T-helper 17 cell (primary cell): ENCODE results near the gene BRMS1. TPM values are rescaled to one million over a fixed set of nuclear protein-coding genes. Genes with fewer than 3 reads are reported as not detected.

Experiments
- ATAC-seq: fragments of 150-1000 bp; cut with Tn5 transposase; 2 replicates; pipeline ENCODE4 v1.10.0; 2021; ENCODE audit warnings: mild to moderate bottlenecking, moderate library complexity
- DNase-seq, 3 donors: peaks; one replicate each; pipeline versions ENCODE4 v3.0.0 to v3.0.0-alpha.2; 2020 to 2021
- H3K9me3 ChIP-seq: one replicate; pipeline ENCODE4 v1.7.0; 2013; ENCODE audit warnings: low read length, mild to moderate bottlenecking; ENCODE audit not compliant: control insufficient read depth, poor library complexity, severe bottlenecking
- H3K27ac Mint-ChIP-seq: one replicate; pipeline ENCODE4 v1.8.0; 2022; ENCODE audit warnings: mild to moderate bottlenecking, moderate library complexity, mixed read lengths
- H3K27me3 Mint-ChIP-seq: one replicate; pipeline ENCODE4 v1.8.0; 2022; ENCODE audit warnings: mixed read lengths
- H3K36me3 Mint-ChIP-seq: one replicate; pipeline ENCODE4 v1.8.0; 2022; ENCODE audit warnings: low read depth, mixed read lengths
- H3K4me1 Mint-ChIP-seq: one replicate; pipeline ENCODE4 v1.8.0; 2022; ENCODE audit warnings: mild to moderate bottlenecking, mixed read lengths
- H3K4me3 Mint-ChIP-seq: one replicate; pipeline ENCODE4 v1.8.0; 2022; ENCODE audit warnings: mild to moderate bottlenecking, moderate library complexity, mixed read lengths
- total RNA-seq, 4 donors: library from RNA in 2 of 4; stranded (reverse) in 2 of 4; gene quantifications; one replicate each; pipeline ENCODE4 v1.2.3 and lab custom pipeline; 2022 to 2026

Gene BRMS1
- total RNA-seq, 2 donors from 2014 or later = 44.3 to 53.9 TPM

DNA sequence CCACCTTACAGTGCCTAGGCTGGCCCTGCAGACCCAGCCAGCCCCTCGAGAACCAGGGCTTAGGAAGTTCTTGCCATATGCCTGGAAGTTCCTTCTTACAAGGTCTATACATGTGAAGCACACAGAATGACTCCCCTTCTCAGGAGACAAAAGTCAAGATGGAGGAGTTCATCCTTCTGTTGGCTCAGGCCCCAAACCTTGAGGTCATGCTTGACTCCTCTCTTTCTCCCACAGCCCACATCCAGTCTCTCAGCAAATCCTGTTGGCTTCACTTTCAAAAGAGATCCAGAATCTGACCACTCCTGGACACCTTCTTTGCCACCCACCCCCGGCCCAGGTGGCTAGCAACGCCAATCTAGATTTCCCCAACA is 26.3 kb downstream of the BRMS1 start:
- Mint-ChIP-seq H3K4me3 (peak overlapping the region; percentile 45), H3K27me3 (no peaks in the 10 kb centered on the region), H3K4me1 (peaks cover 15% of the 10 kb centered on the region), H3K36me3 (no peaks in the 10 kb centered on the region), H3K27ac (no peak overlapping the region)
- DNase-seq = no peak
- ATAC-seq = no peak
- H3K9me3 ChIP-seq = no peaks in the 10 kb centered on the region

DNA sequence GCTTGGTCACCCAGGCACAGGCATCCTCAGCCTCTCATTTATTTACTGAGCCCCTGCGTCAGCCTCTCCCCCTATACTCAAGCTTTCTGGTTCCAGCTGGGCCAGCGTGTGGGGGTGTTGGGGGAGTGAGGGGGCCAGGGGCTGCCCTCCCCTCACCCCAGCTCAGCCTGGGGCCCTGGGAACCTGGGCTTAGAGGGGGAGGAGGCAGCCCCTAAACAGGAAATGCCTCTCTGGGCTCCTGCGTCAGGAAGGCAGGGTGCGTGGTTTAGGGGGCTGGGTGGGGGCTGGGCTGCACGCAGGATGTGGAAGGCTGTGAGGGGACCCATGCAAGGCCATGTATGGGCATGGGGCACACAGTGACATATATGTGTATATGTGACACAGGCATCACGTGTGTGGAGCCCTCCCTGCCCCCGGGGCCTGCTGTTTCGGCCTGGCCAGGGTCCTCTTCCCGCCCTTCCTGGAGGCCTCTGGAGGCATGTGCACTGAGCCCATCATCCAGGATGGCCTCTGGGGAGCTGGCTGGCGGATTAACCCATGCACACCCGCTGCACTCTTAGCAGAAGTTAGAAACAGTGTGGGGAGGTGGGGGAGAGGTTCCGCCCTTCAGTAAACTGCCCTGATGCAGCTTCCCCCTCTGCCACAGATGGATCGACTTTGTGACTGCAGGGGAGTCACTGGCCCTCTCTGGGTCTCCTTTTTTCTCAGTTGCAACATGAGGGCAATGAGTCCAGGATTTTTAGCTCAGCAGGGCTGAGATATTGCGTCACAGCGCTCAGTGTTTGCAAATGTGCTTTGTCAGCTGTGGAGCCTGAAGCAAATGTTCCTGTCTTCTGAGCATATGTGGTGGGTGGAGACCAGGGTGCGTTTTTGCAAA is 26.9 kb downstream of the BRMS1 start:
- ATAC-seq = peak; percentile 79
- Mint-ChIP-seq H3K4me3 (peak overlapping the region; percentile 45), H3K36me3 (no peaks in the 10 kb centered on the region), H3K27ac (no peak overlapping the region), H3K4me1 (peaks cover 15% of the 10 kb centered on the region), H3K27me3 (no peaks in the 10 kb centered on the region)
- H3K9me3 ChIP-seq = no peaks in the 10 kb centered on the region
- no peak for DNase-seq

DNA sequence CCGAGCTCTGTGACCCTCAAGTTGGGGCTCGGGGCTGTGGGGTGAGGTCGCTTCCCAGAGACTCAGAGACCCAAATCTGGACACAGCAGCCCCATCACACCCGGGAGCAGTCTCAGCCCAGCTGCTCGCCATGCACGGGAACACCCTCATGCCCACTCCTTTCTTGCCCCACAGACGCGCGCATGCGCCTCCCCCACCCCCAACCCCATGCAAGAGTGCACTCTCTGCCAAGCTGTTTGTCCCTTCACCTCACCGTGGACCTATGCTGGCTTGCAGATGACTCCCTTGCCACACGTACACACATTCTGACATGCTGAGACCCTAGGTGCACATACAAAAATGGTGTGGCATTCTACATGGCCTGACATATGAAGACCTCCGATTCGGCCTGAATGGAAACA is 27.6 kb downstream of the BRMS1 start:
- ATAC-seq (no peak), DNase-seq (no peak)
- no peaks in the 10 kb centered on the region for H3K36me3 Mint-ChIP-seq
- no peak overlapping the region for H3K27ac Mint-ChIP-seq
- no peaks in the 10 kb centered on the region for H3K27me3 Mint-ChIP-seq
- H3K4me3 Mint-ChIP-seq = no peak overlapping the region
- H3K9me3 ChIP-seq = no peaks in the 10 kb centered on the region
- peaks cover 17% of the 10 kb centered on the region for H3K4me1 Mint-ChIP-seq

DNA sequence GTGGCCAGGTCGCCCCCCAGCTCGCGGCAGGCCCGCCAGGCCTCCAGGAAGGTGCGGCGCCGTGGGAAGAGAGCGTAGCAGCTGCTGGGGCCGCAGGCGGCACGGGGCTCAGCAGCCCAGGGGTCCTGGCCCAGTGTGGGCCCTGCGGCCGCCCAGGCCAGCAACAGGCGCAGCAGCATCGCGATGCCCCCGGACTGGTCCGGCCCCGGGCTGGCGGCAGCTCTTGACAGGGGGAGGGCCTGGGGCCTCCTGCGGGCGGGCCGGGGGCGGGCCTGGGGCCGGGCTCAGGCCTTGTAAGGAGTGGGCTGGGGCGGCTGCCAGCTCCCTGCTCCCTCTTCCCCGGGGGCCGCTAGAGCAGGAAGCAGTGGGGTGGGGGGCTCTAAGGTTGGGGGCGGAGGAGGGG is 28.1 kb downstream of the BRMS1 start, which contains the start of gene CD248:
CD248 (minus strand) TSS at position 196 of the 403 bp plus-strand sequence; CDS start at position 179, 17 bp downstream.
- H3K4me3 Mint-ChIP-seq = no peak within 1 kb of the TSS
- H3K36me3 Mint-ChIP-seq = no peaks in the 10 kb centered on the region
- no peak within 1 kb of the TSS for H3K27ac Mint-ChIP-seq
- DNase-seq (no peak), ATAC-seq (no peak)
- peaks cover 21% of the 10 kb centered on the region for H3K4me1 Mint-ChIP-seq
- no peaks in the 10 kb centered on the region for H3K9me3 ChIP-seq
- H3K27me3 Mint-ChIP-seq = no peaks in the 10 kb centered on the region

DNA sequence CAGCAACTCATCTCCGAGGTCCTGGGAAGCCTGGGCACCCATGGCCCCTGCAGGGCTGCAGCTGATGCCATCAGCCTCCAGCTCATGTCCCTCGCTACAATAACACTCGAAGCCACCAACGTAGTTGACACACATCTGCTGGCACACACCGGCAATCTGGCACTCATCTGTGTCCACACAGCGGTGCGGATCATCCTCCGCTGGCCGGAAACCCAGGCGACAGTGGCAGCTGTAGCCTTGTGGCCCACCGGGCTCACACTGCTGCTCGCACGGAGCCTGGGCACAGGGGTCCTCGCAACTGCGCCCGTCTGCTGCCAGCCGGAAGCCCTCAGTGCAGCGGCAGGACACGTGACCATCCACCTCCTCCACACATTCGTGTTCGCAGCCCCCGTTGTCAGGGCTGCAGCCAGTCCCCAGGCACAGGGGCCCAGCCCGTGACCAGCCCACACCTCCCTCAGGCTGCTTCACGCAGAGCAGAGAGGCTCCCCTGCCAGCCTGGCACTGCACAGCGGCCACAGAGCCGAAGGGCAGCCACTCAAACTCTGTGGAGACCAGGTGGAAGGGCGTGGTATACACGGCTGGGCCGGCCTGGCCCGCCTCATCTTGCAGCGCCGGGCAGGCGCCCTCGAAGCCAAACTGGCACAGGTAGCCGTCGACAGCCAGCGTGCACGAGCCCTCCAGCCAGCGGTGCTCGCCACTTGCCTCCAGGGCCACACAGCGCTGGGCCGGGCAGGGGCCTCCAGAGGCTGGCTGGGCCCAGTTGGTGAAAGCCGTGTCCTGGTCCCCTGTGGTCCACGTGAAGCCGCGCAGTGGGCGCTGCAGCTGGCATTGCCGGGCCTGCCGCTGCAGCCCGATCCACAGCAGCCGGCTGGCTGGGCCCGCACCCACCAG is 28.7 kb downstream of the BRMS1 start:
- H3K9me3 ChIP-seq = no peaks in the 10 kb centered on the region
- DNase-seq (no peak), ATAC-seq (no peak)
- H3K27ac Mint-ChIP-seq = peak overlapping the region; percentile 62
- peaks cover 22% of the 10 kb centered on the region for H3K4me1 Mint-ChIP-seq
- H3K36me3 Mint-ChIP-seq = no peaks in the 10 kb centered on the region
- no peaks in the 10 kb centered on the region for H3K27me3 Mint-ChIP-seq
- no peak overlapping the region for H3K4me3 Mint-ChIP-seq

DNA sequence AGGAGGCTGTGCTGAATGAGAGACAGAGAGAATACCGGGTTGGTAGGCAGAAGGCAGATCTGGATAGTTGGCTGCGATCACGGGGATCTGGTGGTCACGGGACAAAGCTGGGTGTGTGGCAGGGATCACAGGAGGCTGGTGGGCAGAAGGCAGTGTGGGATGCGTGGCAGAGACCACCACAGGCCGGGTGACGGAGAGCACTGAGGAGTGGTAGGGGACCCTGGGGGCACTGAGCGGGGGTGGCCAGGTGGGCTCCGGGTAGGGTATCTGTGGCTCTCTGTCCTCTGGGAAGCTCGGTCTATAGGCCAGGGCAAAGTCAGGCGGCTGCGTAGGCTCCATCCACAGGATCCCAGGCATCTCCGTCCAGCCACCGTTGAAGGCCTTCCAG is 29.4 kb downstream of the BRMS1 start:
- H3K9me3 ChIP-seq = no peaks in the 10 kb centered on the region
- Mint-ChIP-seq H3K27ac (peak overlapping the region; percentile 62), H3K4me1 (peaks cover 22% of the 10 kb centered on the region), H3K27me3 (no peaks in the 10 kb centered on the region), H3K4me3 (no peak overlapping the region), H3K36me3 (no peaks in the 10 kb centered on the region)
- no peak for DNase-seq
- ATAC-seq = no peak

DNA sequence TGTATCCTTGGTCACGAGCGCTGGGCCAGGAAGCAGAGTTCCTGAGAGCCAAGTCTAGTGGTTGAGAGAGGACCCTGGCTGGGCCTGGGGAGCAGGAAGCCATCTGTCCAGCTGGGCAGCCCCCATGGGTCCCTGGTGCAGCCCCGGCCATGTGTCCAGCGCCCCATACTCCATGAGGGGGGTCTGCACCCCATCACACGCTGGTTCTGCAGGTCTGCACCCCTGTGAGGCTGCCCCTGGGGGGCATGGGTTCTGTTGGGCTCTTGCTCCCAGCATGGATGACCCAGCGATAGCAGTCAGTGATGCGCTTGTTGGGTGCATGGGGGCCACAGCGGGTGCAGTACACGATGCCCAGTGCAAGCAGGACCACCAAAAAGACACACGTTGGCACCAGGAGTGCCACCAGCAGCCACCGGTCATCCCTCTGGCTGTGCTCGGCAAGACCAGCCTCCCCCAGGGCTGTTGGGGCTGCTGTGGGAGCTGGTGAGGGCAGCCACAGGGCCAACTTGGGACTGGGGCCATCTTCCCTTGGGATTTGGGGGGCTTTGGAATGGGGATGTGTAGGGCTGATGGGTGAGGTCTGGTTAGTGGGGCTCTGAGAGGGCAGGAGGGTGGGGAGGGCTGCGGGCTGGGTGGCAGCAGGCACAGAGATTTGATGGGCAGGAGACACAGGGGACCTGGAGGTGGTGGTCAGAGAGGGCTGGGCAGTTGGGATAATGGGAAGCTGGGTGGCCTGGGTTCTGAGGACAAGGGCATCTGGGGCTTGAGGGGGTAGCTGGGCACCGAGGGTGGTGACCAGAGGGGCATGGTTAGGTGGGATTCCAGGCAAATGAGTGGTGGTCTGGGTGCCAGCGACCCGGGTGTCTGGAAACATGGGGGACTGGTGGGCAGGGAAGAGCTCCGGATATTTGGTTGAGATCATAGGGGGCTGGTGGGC is 30.1 kb downstream of the BRMS1 start:
- no peak for DNase-seq
- Mint-ChIP-seq H3K4me1 (peaks cover 22% of the 10 kb centered on the region), H3K27ac (peak overlapping the region; percentile 62), H3K27me3 (no peaks in the 10 kb centered on the region), H3K36me3 (no peaks in the 10 kb centered on the region), H3K4me3 (no peak overlapping the region)
- no peak for ATAC-seq
- no peaks in the 10 kb centered on the region for H3K9me3 ChIP-seq

DNA sequence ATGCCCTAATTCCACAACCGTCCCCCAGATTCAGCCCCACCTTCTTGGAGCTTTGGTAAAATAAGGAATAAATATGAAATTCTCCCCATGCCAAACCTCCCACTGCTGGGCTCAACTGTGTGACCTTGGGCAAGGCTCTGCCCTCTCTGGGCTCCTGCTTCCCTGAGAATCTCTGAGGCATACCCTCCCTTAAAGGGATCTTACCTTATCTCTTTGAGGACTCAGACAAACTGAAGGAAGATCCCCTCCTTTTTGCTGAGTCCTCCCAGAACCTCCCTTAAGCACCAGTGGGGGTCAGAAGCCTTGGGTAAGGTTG is 30.8 kb downstream of the BRMS1 start:
- no peak overlapping the region for H3K27ac Mint-ChIP-seq
- H3K27me3 Mint-ChIP-seq = no peaks in the 10 kb centered on the region
- H3K4me1 Mint-ChIP-seq = peaks cover 22% of the 10 kb centered on the region

DNA sequence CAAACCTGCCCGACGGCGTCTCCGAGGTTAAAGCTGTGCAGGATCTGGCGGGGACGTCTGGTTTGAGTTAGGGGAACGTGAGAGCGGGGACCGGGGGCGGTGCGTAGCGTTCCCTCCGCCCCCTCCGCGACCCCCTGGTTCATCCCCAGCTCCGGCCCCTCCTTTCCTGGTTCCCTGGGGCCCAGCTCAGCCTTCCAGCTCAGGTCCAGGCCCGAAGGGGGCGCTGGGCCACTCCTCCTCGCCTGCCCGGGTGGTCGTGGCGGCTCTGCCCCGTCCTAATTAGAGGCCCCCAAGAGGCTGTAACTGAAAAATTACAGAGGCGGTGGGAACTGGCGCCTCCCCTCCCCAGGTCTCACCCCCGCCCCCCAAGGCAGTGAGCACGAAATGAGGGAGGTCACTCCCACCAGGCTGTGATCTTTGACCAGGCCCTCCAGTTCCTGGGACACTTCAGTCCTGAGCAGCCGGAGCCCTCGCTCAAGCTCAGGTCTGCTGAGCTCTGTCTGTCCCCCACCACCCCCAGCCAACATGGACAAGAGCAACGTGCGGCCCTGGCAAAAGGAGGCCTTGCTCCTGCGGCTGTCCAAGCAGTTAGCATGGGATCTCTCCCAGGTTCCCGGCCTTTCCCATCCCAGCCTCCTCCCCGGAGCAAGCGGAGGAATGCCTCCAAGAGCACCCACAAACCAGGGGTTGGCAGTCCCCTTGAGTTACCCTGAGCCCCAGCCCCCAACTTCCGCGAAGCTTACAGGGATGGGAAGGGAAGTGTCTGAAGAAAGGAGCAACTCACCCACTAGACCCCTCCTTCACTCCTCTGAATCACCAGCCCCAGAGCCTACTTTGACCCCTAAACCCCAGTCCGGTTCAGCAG is 31.4 kb downstream of the BRMS1 start:
- Mint-ChIP-seq H3K27ac (peak overlapping the region; percentile 88), H3K4me3 (peak overlapping the region; percentile 95), H3K4me1 (peaks cover 18% of the 10 kb centered on the region), H3K27me3 (no peaks in the 10 kb centered on the region), H3K36me3 (no peaks in the 10 kb centered on the region)
- H3K9me3 ChIP-seq = no peaks in the 10 kb centered on the region
- DNase-seq = no peak
- no peak for ATAC-seq

More for the DNA sequence above, 30.8 kb downstream of the BRMS1 start:
- no peak for ATAC-seq
- H3K36me3 Mint-ChIP-seq = no peaks in the 10 kb centered on the region
- DNase-seq = no peak
- H3K4me3 Mint-ChIP-seq = peak overlapping the region; percentile 65
- no peaks in the 10 kb centered on the region for H3K9me3 ChIP-seq

DNA sequence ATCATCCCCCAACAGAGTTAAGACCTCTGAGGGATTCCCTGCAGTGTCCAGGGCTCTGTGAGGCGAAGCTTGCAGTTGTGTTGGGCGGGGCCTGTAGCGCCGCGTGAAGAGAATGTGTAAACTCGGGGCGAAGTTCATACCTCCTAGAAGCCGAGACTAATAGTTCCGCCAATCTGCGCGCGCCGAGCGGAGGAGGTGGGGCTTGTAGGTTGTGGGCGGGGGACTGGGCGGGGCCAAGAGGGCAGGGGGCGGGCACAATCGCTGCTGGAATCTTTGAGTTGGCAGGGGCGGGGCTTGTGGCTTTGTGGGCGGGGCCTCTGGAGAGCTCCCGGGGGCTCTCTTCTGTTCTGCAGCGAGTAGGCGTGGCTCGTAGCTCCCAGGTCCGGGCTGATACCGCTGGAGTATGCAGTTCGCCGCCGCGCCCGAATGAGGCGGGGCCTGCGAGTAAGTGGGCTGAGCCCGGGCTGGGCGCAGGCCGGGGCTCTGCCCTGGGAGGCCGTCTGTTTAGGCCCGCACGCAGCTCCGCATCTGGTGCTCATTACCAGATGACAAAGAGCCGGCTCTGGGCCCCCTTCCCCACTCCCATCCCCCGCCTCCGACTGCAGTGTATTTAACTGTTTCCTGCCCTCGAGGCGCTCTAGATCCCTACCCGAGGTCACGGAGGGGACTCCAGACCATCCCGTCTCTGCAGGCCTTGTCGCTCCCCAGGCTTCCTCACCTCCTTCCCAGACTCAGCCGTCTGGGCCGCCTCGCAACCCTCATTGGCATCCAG is 32.2 kb downstream of the BRMS1 start:
- H3K4me1 Mint-ChIP-seq = peaks cover 15% of the 10 kb centered on the region
- no peaks in the 10 kb centered on the region for H3K36me3 Mint-ChIP-seq
- DNase-seq (peak; percentile 98), ATAC-seq (peak; percentile 72)
- H3K9me3 ChIP-seq = no peaks in the 10 kb centered on the region
- H3K4me3 Mint-ChIP-seq = peak overlapping the region; percentile 95
- H3K27me3 Mint-ChIP-seq = no peaks in the 10 kb centered on the region
- H3K27ac Mint-ChIP-seq = peak overlapping the region; percentile 88

DNA sequence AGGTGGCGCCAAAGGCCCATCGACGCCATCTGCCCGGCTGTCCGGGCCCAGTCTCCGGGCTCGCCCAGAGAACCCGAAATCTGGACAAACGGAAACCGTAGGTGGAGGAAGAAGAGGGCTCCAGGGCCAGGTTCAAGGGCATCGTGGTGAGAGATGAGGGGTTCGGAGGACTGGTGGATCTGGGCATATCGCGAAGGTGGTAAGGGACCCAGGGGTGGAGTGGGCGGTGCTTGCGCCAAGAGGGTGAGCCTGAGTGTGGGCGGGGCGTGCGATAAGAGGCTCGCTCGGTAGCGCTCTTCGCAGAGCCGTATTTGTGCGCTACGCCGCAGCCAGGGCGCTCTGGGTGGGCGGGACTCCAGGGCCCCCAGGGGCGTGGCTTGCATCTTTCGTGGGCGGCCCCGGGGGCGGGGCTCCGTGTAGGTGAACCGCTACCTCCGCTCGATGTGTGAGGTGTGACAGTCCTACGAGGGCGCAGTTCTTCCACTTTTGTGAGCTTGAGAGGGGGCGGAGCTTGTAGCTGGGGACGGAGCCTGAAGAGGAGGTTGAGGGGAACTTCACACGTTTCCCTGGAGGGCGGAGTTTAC is 32.8 kb downstream of the BRMS1 start:
- H3K9me3 ChIP-seq = no peaks in the 10 kb centered on the region
- Mint-ChIP-seq H3K36me3 (no peaks in the 10 kb centered on the region), H3K27ac (peak overlapping the region; percentile 88), H3K4me1 (peaks cover 17% of the 10 kb centered on the region), H3K4me3 (peak overlapping the region; percentile 95), H3K27me3 (peaks cover 7% of the 10 kb centered on the region)
- ATAC-seq (peak; percentile 80), DNase-seq (peak; percentile 88 to 97 (median 95))
